ENCODE results near the gene AMH. TPM values are rescaled to one million over a fixed set of nuclear protein-coding genes. Genes with fewer than 3 reads are reported as not detected.

The AMH gene
- total RNA-seq, 2 donors from 2014 or later = 0.46 to 160 TPM

DNA sequence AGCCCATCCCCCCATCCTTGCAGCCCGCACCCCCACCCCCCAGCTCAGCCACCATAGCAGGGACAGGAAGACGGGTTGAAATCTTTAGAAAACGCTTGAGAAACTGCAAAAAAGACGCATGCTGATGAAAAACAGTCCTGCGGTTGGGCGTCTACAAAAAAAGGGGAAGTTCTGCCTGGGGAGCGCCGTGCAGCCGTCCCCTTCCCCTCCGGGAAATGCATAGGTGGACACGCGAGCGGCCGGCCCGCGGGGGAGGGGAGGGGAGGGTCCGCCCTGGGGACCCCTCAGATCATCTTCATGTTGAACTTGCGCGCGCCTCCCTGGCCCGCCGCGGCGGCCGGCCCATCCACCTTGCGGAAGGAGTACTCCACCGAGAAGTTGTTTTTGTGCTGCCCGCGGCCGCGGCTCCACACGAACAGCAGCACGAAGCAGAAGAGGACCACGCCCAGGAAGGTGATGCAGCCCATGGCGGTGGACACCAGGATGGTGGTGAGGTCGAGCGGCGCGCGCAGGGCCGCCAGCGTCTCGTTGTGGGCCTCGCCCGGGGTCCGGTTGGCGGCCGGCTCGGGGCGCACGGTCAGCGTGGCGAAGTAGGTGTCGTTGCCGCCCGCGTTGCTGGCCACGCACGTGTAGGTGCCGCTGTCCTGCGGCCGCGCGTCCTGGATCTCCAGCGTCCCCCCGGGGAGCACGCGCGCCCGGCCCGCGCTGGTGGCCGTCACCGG is 40.8 kb downstream of the AMH start:
- intact Hi-C loops (cut with DNase I) = no loop called here

GRCh38 chr19:2290441-2291184 is 41.5 kb downstream of the AMH start:
- Histone ChIP-seq H3K4me3 (peak overlapping the region; percentile 12 to 22), H3K36me3 (no peaks in the 10 kb centered on the region), H3K9me3 (no peaks in the 10 kb centered on the region), H3K4me1 (replicated peaks) (peaks cover 20% of the 10 kb centered on the region), H3K27me3 (replicated peaks; ENCODE audit: insufficient read depth) (peaks cover 13% of the 10 kb centered on the region), H3K27ac (no peak overlapping the region)
- TF ChIP-seq CTCF (IDR thresholded peaks at IDR 0.05) (no peak), POLR2AphosphoS5 (IDR thresholded peaks at IDR 0.05) (no peak), POLR2A (IDR thresholded peaks at IDR 0.05) (no peak)
- no peak for DNase-seq (ENCODE audit: low spot score)
- WGBS = 2% methylated on average over 34 of the region's 82 CpGs
- intact Hi-C loops (cut with DNase I) = no loop called here

More for the DNA sequence above, 40.8 kb downstream of the AMH start:
- peak overlapping the region; percentile 12 to 22 for H3K4me3 ChIP-seq
- H3K4me1 ChIP-seq (replicated peaks) = peaks cover 20% of the 10 kb centered on the region
- no peak for TF ChIP-seq POLR2AphosphoS5 (IDR thresholded peaks at IDR 0.05)
- TF ChIP-seq CTCF (IDR thresholded peaks at IDR 0.05) = no peak
- TF ChIP-seq POLR2A (IDR thresholded peaks at IDR 0.05) = no peak
- H3K9me3 ChIP-seq = no peaks in the 10 kb centered on the region
- WGBS = 3% methylated on average over 37 of the region's 74 CpGs
- no peak for DNase-seq (ENCODE audit: low spot score)
- H3K27me3 ChIP-seq (replicated peaks; ENCODE audit: insufficient read depth) = peaks cover 13% of the 10 kb centered on the region
- H3K27ac ChIP-seq = no peak overlapping the region
- no peaks in the 10 kb centered on the region for H3K36me3 ChIP-seq

DNA sequence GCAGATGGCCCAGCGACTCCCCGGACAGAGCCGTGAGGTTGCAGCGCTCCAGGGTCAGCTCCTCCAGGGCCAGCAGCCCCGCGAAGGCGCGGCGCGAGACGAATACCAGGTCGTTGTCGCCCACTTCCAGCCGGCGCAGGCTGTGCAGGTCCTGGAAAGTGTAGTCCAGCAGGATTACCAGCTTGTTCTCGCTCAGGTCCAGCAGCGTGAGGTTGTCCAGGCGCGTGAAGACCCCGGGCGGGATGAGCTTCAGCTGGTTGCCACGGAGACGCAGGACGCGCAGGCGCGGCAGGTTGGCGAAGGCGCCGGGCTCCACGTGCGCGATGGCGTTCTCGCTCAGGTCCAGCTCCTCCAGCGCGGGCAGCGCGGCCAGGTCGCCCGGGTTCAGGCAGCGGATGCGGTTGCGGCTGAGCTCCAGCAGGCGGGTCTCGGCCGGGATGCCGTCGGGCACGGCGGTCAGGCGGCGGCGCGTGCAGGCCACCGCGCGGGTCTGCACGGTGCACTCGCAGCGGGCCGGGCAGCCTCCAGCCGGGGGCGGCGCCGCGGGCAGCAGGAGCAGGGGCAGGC is 42.1 kb downstream of the AMH start:
- Histone ChIP-seq H3K27ac (no peak overlapping the region), H3K36me3 (no peaks in the 10 kb centered on the region), H3K27me3 (replicated peaks; ENCODE audit: insufficient read depth) (peaks cover 18% of the 10 kb centered on the region), H3K4me3 (peak overlapping the region in 1 of 2 donors; percentile 22), H3K9me3 (no peaks in the 10 kb centered on the region), H3K4me1 (replicated peaks) (peaks cover 20% of the 10 kb centered on the region)
- TF ChIP-seq POLR2AphosphoS5 (IDR thresholded peaks at IDR 0.05) = no peak
- TF ChIP-seq POLR2A (IDR thresholded peaks at IDR 0.05) = no peak
- DNase-seq (ENCODE audit: low spot score) = no peak
- intact Hi-C loops (cut with DNase I) = no loop called here
- 20% methylated on average over 35 of the region's 67 CpGs for WGBS

- H3K4me1 ChIP-seq (replicated peaks) = peaks cover 17% of the 10 kb centered on the region
- H3K4me3 ChIP-seq = no peak overlapping the region
- TF ChIP-seq POLR2A (IDR thresholded peaks at IDR 0.05) (no peak), POLR2AphosphoS5 (IDR thresholded peaks at IDR 0.05) (no peak), CTCF (IDR thresholded peaks at IDR 0.05) (no peak)
- no peak for DNase-seq (ENCODE audit: low spot score)
- peaks cover 13% of the 10 kb centered on the region for H3K27me3 ChIP-seq (replicated peaks; ENCODE audit: insufficient read depth)
- no peaks in the 10 kb centered on the region for H3K9me3 ChIP-seq
- intact Hi-C loops (cut with DNase I) = no loop called here
- H3K27ac ChIP-seq = no peak overlapping the region
- 16% methylated on average over 21 of the region's 26 CpGs for WGBS
- no peaks in the 10 kb centered on the region for H3K36me3 ChIP-seq
Observed at GRCh38 chr19:2294687-2295335, 45.7 kb downstream of the AMH start.

DNA sequence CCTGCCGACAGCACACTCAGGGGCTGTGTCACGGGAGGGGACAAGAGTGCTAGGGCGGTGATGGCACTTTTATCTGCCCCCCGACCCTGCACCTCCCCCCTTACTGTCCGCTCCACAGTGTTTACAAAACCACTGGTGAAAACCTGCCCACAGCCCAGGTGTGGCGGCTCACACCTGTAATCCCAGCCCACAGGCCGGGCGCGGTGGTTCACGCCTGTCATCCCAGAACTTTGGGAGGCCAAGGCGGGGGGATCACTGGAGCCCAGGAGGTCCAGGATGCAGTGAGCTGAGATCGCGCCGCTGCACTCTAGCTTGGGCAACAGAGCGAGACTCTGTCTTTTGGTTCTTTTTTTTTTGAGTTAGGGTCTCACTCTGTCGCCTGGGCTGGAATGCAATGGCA is 47.0 kb downstream of the AMH start:
- intact Hi-C loops (cut with DNase I) = no loop called here
- Histone ChIP-seq H3K27me3 (replicated peaks; ENCODE audit: insufficient read depth) (peaks cover 8% of the 10 kb centered on the region), H3K36me3 (no peaks in the 10 kb centered on the region), H3K9me3 (no peaks in the 10 kb centered on the region), H3K4me1 (replicated peaks) (peaks cover 4% of the 10 kb centered on the region), H3K27ac (no peak overlapping the region), H3K4me3 (no peak overlapping the region)
- TF ChIP-seq POLR2AphosphoS5 (IDR thresholded peaks at IDR 0.05) (no peak), POLR2A (IDR thresholded peaks at IDR 0.05) (no peak), CTCF (IDR thresholded peaks at IDR 0.05) (no peak)
- no peak for DNase-seq (ENCODE audit: low spot score)
- WGBS = 86% methylated on average over 16 of the region's 16 CpGs
